Measurements from ENCODE around the gene GRIK1. TPM values are rescaled to one million over a fixed set of nuclear protein-coding genes. Genes with fewer than 3 reads are reported as not detected.

GRIK1 gene
- polyA plus RNA-seq, 1 donor (not counting 4 experiments of a cell fraction or from before 2014, with no cell fraction given) = not detected

- Histone ChIP-seq H3K4me3 (ENCODE audit: control insufficient read depth in 2 of 3, extremely low read depth in 1 of 3, insufficient read depth in 2 of 3, low read depth in 1 of 3, low read length in 3 of 3) (no peak overlapping the region), H3K9ac (ENCODE audit: control insufficient read depth, extremely low read depth, insufficient read depth, low read length) (no peak overlapping the region), H3K27me3 (ENCODE audit: control insufficient read depth, extremely low read depth, insufficient read depth, low read length) (no peaks in the 10 kb centered on the region), H3K9me1 (ENCODE audit: control insufficient read depth, extremely low read depth, insufficient read depth, low read length) (no peaks in the 10 kb centered on the region), H3K36me3 (ENCODE audit: control insufficient read depth in 2 of 2, extremely low read depth in 1 of 2, insufficient read depth in 2 of 2, low read length in 2 of 2) (no peaks in the 10 kb centered on the region), H3K4me2 (ENCODE audit: control insufficient read depth, extremely low read depth, insufficient read depth, low read depth, low read length) (no peak overlapping the region), H3K79me2 (ENCODE audit: control insufficient read depth, insufficient read depth, low read length) (no peaks in the 10 kb centered on the region), H3K9me3 (ENCODE audit: control insufficient read depth, low read depth, low read length) (no peaks in the 10 kb centered on the region), H3K4me1 (ENCODE audit: control insufficient read depth, extremely low read depth, insufficient read depth, low read length) (no peaks in the 10 kb centered on the region), H2AFZ (ENCODE audit: control insufficient read depth, low read length) (no peak overlapping the region), H3K27ac (ENCODE audit: control insufficient read depth, insufficient read depth, low read length) (no peak overlapping the region), H4K20me1 (ENCODE audit: control insufficient read depth, extremely low read depth, insufficient read depth, low read length) (no peaks in the 10 kb centered on the region)
- peak; percentile 4 for DNase-seq (ENCODE audit: low read depth, low spot score)
- TF ChIP-seq CTCF (optimal IDR thresholded peaks at IDR 0.05 in 1 of 3, IDR thresholded peaks at IDR 0.05 in 1 of 3, conservative IDR thresholded peaks at IDR 0.05 in 1 of 3; ENCODE audit: extremely low read depth in 1 of 3, insufficient read depth in 2 of 3, low read length in 3 of 3) (peak; percentile 83 to 91 (median 83)), EZH2 (IDR thresholded peaks at IDR 0.05; ENCODE audit: low read length) (no peak)
- FAIRE-seq = peak; percentile 87
- dilution Hi-C loops (cut with MboI; ENCODE audit: extremely low pct_ligation_motif_present, low sequenced_read_pairs) = no loop called here
These were observed 90.0 kb downstream of the GRIK1 start for GRCh38 chr21:29849735-29850176.

- dilution Hi-C loops (cut with MboI; ENCODE audit: extremely low pct_ligation_motif_present, low sequenced_read_pairs) = loop anchor here (5.0 kb wide), 1 partner anchor 37 kb away; no protein-coding TSS in a partner anchor
- FAIRE-seq = no peak
- DNase-seq (ENCODE audit: low read depth, low spot score) = no peak
- no peak overlapping the region for H2AFZ ChIP-seq (ENCODE audit: control insufficient read depth, low read length)
- no peak for TF ChIP-seq EZH2 (IDR thresholded peaks at IDR 0.05; ENCODE audit: low read length)
- no peak overlapping the region for H3K27ac ChIP-seq (ENCODE audit: control insufficient read depth, insufficient read depth, low read length)
- no peak overlapping the region for H3K4me2 ChIP-seq (ENCODE audit: control insufficient read depth, extremely low read depth, insufficient read depth, low read depth, low read length)
- no peaks in the 10 kb centered on the region for H3K9me3 ChIP-seq (ENCODE audit: control insufficient read depth, low read depth, low read length)
- H3K79me2 ChIP-seq (ENCODE audit: control insufficient read depth, insufficient read depth, low read length) = no peaks in the 10 kb centered on the region
- no peaks in the 10 kb centered on the region for H4K20me1 ChIP-seq (ENCODE audit: control insufficient read depth, extremely low read depth, insufficient read depth, low read length)
- no peak overlapping the region for H3K4me3 ChIP-seq (ENCODE audit: control insufficient read depth in 2 of 3, extremely low read depth in 1 of 3, insufficient read depth in 2 of 3, low read depth in 1 of 3, low read length in 3 of 3)
- no peaks in the 10 kb centered on the region for H3K4me1 ChIP-seq (ENCODE audit: control insufficient read depth, extremely low read depth, insufficient read depth, low read length)
- H3K27me3 ChIP-seq (ENCODE audit: control insufficient read depth, extremely low read depth, insufficient read depth, low read length) = no peaks in the 10 kb centered on the region
- no peaks in the 10 kb centered on the region for H3K36me3 ChIP-seq (ENCODE audit: control insufficient read depth in 2 of 2, extremely low read depth in 1 of 2, insufficient read depth in 2 of 2, low read length in 2 of 2)
- H3K9ac ChIP-seq (ENCODE audit: control insufficient read depth, extremely low read depth, insufficient read depth, low read length) = no peak overlapping the region
- no peaks in the 10 kb centered on the region for H3K9me1 ChIP-seq (ENCODE audit: control insufficient read depth, extremely low read depth, insufficient read depth, low read length)
These were observed 96.0 kb downstream of the GRIK1 start for GRCh38 chr21:29843804-29844203.

- DNase-seq (ENCODE audit: low read depth, low spot score) (no peak), FAIRE-seq (no peak)
- TF ChIP-seq CTCF (optimal IDR thresholded peaks at IDR 0.05 in 1 of 3, IDR thresholded peaks at IDR 0.05 in 1 of 3, conservative IDR thresholded peaks at IDR 0.05 in 1 of 3; ENCODE audit: extremely low read depth in 1 of 3, insufficient read depth in 2 of 3, low read length in 3 of 3) (no peak), EZH2 (IDR thresholded peaks at IDR 0.05; ENCODE audit: low read length) (no peak)
- H4K20me1 ChIP-seq (ENCODE audit: control insufficient read depth, extremely low read depth, insufficient read depth, low read length) = no peaks in the 10 kb centered on the region
- H3K4me2 ChIP-seq (ENCODE audit: control insufficient read depth, extremely low read depth, insufficient read depth, low read depth, low read length) = no peak overlapping the region
- H3K9me1 ChIP-seq (ENCODE audit: control insufficient read depth, extremely low read depth, insufficient read depth, low read length) = no peaks in the 10 kb centered on the region
- H3K27me3 ChIP-seq (ENCODE audit: control insufficient read depth, extremely low read depth, insufficient read depth, low read length) = no peaks in the 10 kb centered on the region
- no peaks in the 10 kb centered on the region for H3K9me3 ChIP-seq (ENCODE audit: control insufficient read depth, low read depth, low read length)
- no peak overlapping the region for H2AFZ ChIP-seq (ENCODE audit: control insufficient read depth, low read length)
- no peak overlapping the region for H3K27ac ChIP-seq (ENCODE audit: control insufficient read depth, insufficient read depth, low read length)
- dilution Hi-C loops (cut with MboI; ENCODE audit: extremely low pct_ligation_motif_present, low sequenced_read_pairs) = no loop called here
- H3K9ac ChIP-seq (ENCODE audit: control insufficient read depth, extremely low read depth, insufficient read depth, low read length) = no peak overlapping the region
- no peaks in the 10 kb centered on the region for H3K36me3 ChIP-seq (ENCODE audit: control insufficient read depth in 2 of 2, extremely low read depth in 1 of 2, insufficient read depth in 2 of 2, low read length in 2 of 2)
- no peaks in the 10 kb centered on the region for H3K4me1 ChIP-seq (ENCODE audit: control insufficient read depth, extremely low read depth, insufficient read depth, low read length)
- no peaks in the 10 kb centered on the region for H3K79me2 ChIP-seq (ENCODE audit: control insufficient read depth, insufficient read depth, low read length)
- H3K4me3 ChIP-seq (ENCODE audit: control insufficient read depth in 2 of 3, extremely low read depth in 1 of 3, insufficient read depth in 2 of 3, low read depth in 1 of 3, low read length in 3 of 3) = no peak overlapping the region
These were observed 105.2 kb downstream of the GRIK1 start for GRCh38 chr21:29834617-29835016.

Measured in keratinocyte (primary cell).